ENCODE measurements around the gene SLC16A2.

SLC16A2 gene

GRCh38 chrX:74421036-74421739, at the start of gene SLC16A2:
Gene SLC16A2, plus strand, starts transcription at chrX:74421493. Its CDS starts 145 bp downstream, at chrX:74421638.
- DNase-seq: peak; percentile 57
- peak within 1 kb of the TSS; percentile 68 for H3K4me3 ChIP-seq (ENCODE audit: low read length)

GRCh38 chrX:74372272-74372671, 49.0 kb upstream of the SLC16A2 start:
- no peaks in the 10 kb centered on the region for H3K9me3 ChIP-seq (replicated peaks; ENCODE audit: insufficient read depth, low read length)
- no peaks in the 10 kb centered on the region for H3K27me3 ChIP-seq (replicated peaks; ENCODE audit: insufficient read depth, low read length)
- H2AFZ ChIP-seq (ENCODE audit: low read length): no peak overlapping the region
- no peaks in the 10 kb centered on the region for H3K79me2 ChIP-seq (ENCODE audit: low read length)
- H3F3A ChIP-seq (ENCODE audit: insufficient read depth, low read length): no peaks in the 10 kb centered on the region
- no peak overlapping the region for H3K4me2 ChIP-seq (ENCODE audit: low read depth, low read length)
- DNase-seq: no peak
- H4K20me1 ChIP-seq (ENCODE audit: insufficient read depth, low read length): no peaks in the 10 kb centered on the region
- H3K4me3 ChIP-seq (ENCODE audit: low read length): no peak overlapping the region
- H3K27ac ChIP-seq (ENCODE audit: low read length): no peak overlapping the region
- no peaks in the 10 kb centered on the region for H3K9me2 ChIP-seq (replicated peaks; ENCODE audit: insufficient read depth, low read length)
- no peak overlapping the region for H3K9ac ChIP-seq (ENCODE audit: low read length)
- H3K4me1 ChIP-seq (ENCODE audit: low read length): no peaks in the 10 kb centered on the region
- TF ChIP-seq EZH2phosphoT487 (IDR thresholded peaks at IDR 0.05; ENCODE audit: low read length) (no peak), CTCF (IDR thresholded peaks at IDR 0.05; ENCODE audit: low read length) (no peak), EZH2 (optimal IDR thresholded peaks at IDR 0.05; ENCODE audit: low read depth, low read length) (no peak)
- H3K36me3 ChIP-seq (replicated peaks; ENCODE audit: insufficient read depth, low read length): no peaks in the 10 kb centered on the region

More at GRCh38 chrX:74421036-74421739, at the start of gene SLC16A2:
- TF ChIP-seq EZH2phosphoT487 (IDR thresholded peaks at IDR 0.05; ENCODE audit: low read length) (no peak), CTCF (IDR thresholded peaks at IDR 0.05; ENCODE audit: low read length) (no peak), EZH2 (optimal IDR thresholded peaks at IDR 0.05; ENCODE audit: low read depth, low read length) (no peak)
- H3K4me2 ChIP-seq (ENCODE audit: low read depth, low read length): peak within 1 kb of the TSS; percentile 71
- no peaks in the 10 kb centered on the region for H3K79me2 ChIP-seq (ENCODE audit: low read length)
- H3K9me3 ChIP-seq (replicated peaks; ENCODE audit: insufficient read depth, low read length): no peaks in the 10 kb centered on the region
- H4K20me1 ChIP-seq (ENCODE audit: insufficient read depth, low read length): no peaks in the 10 kb centered on the region
- no peaks in the 10 kb centered on the region for H3K4me1 ChIP-seq (ENCODE audit: low read length)
- no peaks in the 10 kb centered on the region for H3K27me3 ChIP-seq (replicated peaks; ENCODE audit: insufficient read depth, low read length)
- H2AFZ ChIP-seq (ENCODE audit: low read length): peak within 1 kb of the TSS; percentile 78
- no peak within 1 kb of the TSS for H3K27ac ChIP-seq (ENCODE audit: low read length)
- no peaks in the 10 kb centered on the region for H3F3A ChIP-seq (ENCODE audit: insufficient read depth, low read length)
- H3K36me3 ChIP-seq (replicated peaks; ENCODE audit: insufficient read depth, low read length): no peaks in the 10 kb centered on the region
- H3K9ac ChIP-seq (ENCODE audit: low read length): peak within 1 kb of the TSS; percentile 49
- H3K9me2 ChIP-seq (replicated peaks; ENCODE audit: insufficient read depth, low read length): no peaks in the 10 kb centered on the region

GRCh38 chrX:74377282-74377681, 44.0 kb upstream of the SLC16A2 start:
- Histone ChIP-seq H3K9me3 (replicated peaks; ENCODE audit: insufficient read depth, low read length) (no peaks in the 10 kb centered on the region), H3K9ac (ENCODE audit: low read length) (no peak overlapping the region), H3K4me2 (ENCODE audit: low read depth, low read length) (no peak overlapping the region), H3F3A (ENCODE audit: insufficient read depth, low read length) (no peaks in the 10 kb centered on the region), H3K27me3 (replicated peaks; ENCODE audit: insufficient read depth, low read length) (no peaks in the 10 kb centered on the region), H3K27ac (ENCODE audit: low read length) (no peak overlapping the region), H4K20me1 (ENCODE audit: insufficient read depth, low read length) (no peaks in the 10 kb centered on the region), H3K4me3 (ENCODE audit: low read length) (no peak overlapping the region), H2AFZ (ENCODE audit: low read length) (no peak overlapping the region), H3K9me2 (replicated peaks; ENCODE audit: insufficient read depth, low read length) (no peaks in the 10 kb centered on the region), H3K4me1 (ENCODE audit: low read length) (no peaks in the 10 kb centered on the region), H3K79me2 (ENCODE audit: low read length) (no peaks in the 10 kb centered on the region), H3K36me3 (replicated peaks; ENCODE audit: insufficient read depth, low read length) (no peaks in the 10 kb centered on the region)
- DNase-seq: no peak
- TF ChIP-seq CTCF (IDR thresholded peaks at IDR 0.05; ENCODE audit: low read length): no peak
- no peak for TF ChIP-seq EZH2 (optimal IDR thresholded peaks at IDR 0.05; ENCODE audit: low read depth, low read length)
- no peak for TF ChIP-seq EZH2phosphoT487 (IDR thresholded peaks at IDR 0.05; ENCODE audit: low read length)

Measured in MM.1S (cell line).